Psoas muscle (tissue), 8 donors: Measurements from ENCODE around the gene C3orf20. TPM values are rescaled to one million over a fixed set of nuclear protein-coding genes. Genes with fewer than 3 reads are reported as not detected.

Experiments
- ATAC-seq, 4 donors: fragments of 200-7000 bp; cut with Tn5 transposase; one replicate each; pipeline ENCODE4 v1.9.1; 2020; ENCODE audit warnings: moderate library complexity in 3 of 4, mild to moderate bottlenecking in 2 of 4
- DNase-seq, 2 donors: peaks; one replicate each; pipeline ENCODE4 v3.0.0-alpha.2; 2020
- H3K27ac ChIP-seq: fragments of 200-600 bp; one replicate; pipeline ENCODE4 v1.8.0; 2022
- H3K27me3 ChIP-seq, 3 donors: fragments of 200-600 bp in 1 of 3; one replicate each; pipeline versions ENCODE4 v1.6.1 to v1.8.0; 2013 to 2022; ENCODE audit warnings: low read length in 2 of 3, mild to moderate bottlenecking in 2 of 3, moderate library complexity in 1 of 3; ENCODE audit not compliant: insufficient read depth in 3 of 3
- H3K36me3 ChIP-seq, 2 donors: fragments of 200-600 bp in 1 of 2; one replicate each; pipeline versions ENCODE4 v1.6.1 to v1.8.0; 2013 to 2022; ENCODE audit warnings: low read depth in 1 of 2, mild to moderate bottlenecking in 1 of 2, moderate library complexity in 1 of 2; ENCODE audit not compliant: insufficient read depth in 1 of 2
- H3K4me1 ChIP-seq: fragments of 200-600 bp; one replicate; pipeline ENCODE4 v1.8.0; 2022
- H3K4me3 ChIP-seq: fragments of 200-600 bp; one replicate; pipeline ENCODE4 v1.8.0; 2022; ENCODE audit warnings: mild to moderate bottlenecking
- H3K9me3 ChIP-seq: fragments of 200-600 bp; one replicate; pipeline ENCODE4 v1.8.0; 2022
- CTCF ChIP-seq: fragments of 200-600 bp; IDR thresholded peaks from one replicate; pipeline ENCODE4 v1.8.0; 2022; ENCODE audit warnings: antibody characterized with exemption
- WGBS, 3 donors: extraction: QIAGEN DNeasy Blood & Tissue Kit; methylation state at CpG; one replicate each; pipeline versions ENCODE4 v1.1.6 to v1.1.7; 2013; 5-methylcytosine and 5-hydroxymethylcytosine counted together
- intact Hi-C, 2 donors: fragments of 100-400 bp; cut with DNase I; formaldehyde crosslinking; loops; one replicate each; pipeline versions ENCODE4 v1.11.0 to v1.14.2; 2022
- polyA plus RNA-seq, 3 donors: library from polyadenylated mRNA; stranded (reverse); fragments of 200-250 nt; gene quantifications; one replicate each; pipeline ENCODE4 v1.2.3, GENCODE V29; 2013
- total RNA-seq, 4 donors: library from RNA; stranded (reverse); fragmentation: NEBNext Ultra II Directional in 2 of 4; extraction: Animal tissue kit (Norgen Biotek cat#: 25700) in 2 of 4; gene quantifications; one replicate each; pipeline versions ENCODE4 v1.2.1 to v1.2.4, GENCODE V29; 2021 to 2023
- donor health status: healthy with polysubstance abuse.
- donor health status: DM: no; HTN: no; CAD: no; lungs with moderate emphysema.
- donor health status: Bipolar disorder and iron deficiency.
- donor health status: healthy.
- donor health status: DM: yes; HTN: yes; CAD: no.
- donor health status: DM: no; HTN: no; CAD: no.
- donor health status: DM: no; HTN: no; CAD: no.
- donor health status: DM: yes; HTN: yes; CAD: no.

Gene C3orf20
- total and polyA plus RNA-seq, 7 donors = 0.01 to 0.38 (median 0.09) TPM; not detected in 2

GRCh38 chr3:14678015-14678503 lies 3.1 kb downstream of the C3orf20 start:
- WGBS, 3 donors = 60 to 65% (median 62%) methylated on average over 7 of the region's 7 CpGs
- no peak for TF ChIP-seq CTCF
- Histone ChIP-seq H3K4me1 (no peaks in the 10 kb centered on the region), H3K36me3 (peaks cover 0 to 17% of the 10 kb centered on the region in 2 donors), H3K9me3 (no peaks in the 10 kb centered on the region), H3K27me3 (no peaks in the 10 kb centered on the region), H3K4me3 (no peak overlapping the region), H3K27ac (no peak overlapping the region)
- intact Hi-C loops = loop anchor here in 1 of 2 donors (5.0 kb wide), 1 partner anchor 104 kb away; no protein-coding TSS in a partner anchor
- ATAC-seq (no peak), DNase-seq (no peak)

GRCh38 chr3:14680115-14680514 lies 5.2 kb downstream of the C3orf20 start:
- peaks cover 0 to 8% of the 10 kb centered on the region in 2 donors for H3K36me3 ChIP-seq
- H3K4me3 ChIP-seq = no peak overlapping the region
- DNase-seq = no peak
- no peaks in the 10 kb centered on the region for H3K9me3 ChIP-seq
- H3K4me1 ChIP-seq = no peaks in the 10 kb centered on the region
- intact Hi-C loops = no loop called here
- WGBS, 3 donors = 90 to 96% (median 92%) methylated on average over 1 of the region's 1 CpG
- H3K27ac ChIP-seq = no peak overlapping the region
- no peaks in the 10 kb centered on the region for H3K27me3 ChIP-seq
- no peak for ATAC-seq
- TF ChIP-seq CTCF = no peak

GRCh38 chr3:14680716-14681115 lies 5.8 kb downstream of the C3orf20 start:
- WGBS, 3 donors = 42 to 45% (median 42%) methylated on average over 2 of the region's 2 CpGs
- ATAC-seq = no peak
- intact Hi-C loops = no loop called here
- peaks cover 0 to 5% of the 10 kb centered on the region in 2 donors for H3K36me3 ChIP-seq
- TF ChIP-seq CTCF = no peak
- no peak for DNase-seq
- no peaks in the 10 kb centered on the region for H3K4me1 ChIP-seq
- H3K9me3 ChIP-seq = no peaks in the 10 kb centered on the region
- no peaks in the 10 kb centered on the region for H3K27me3 ChIP-seq
- no peak overlapping the region for H3K27ac ChIP-seq
- H3K4me3 ChIP-seq = no peak overlapping the region

DNA sequence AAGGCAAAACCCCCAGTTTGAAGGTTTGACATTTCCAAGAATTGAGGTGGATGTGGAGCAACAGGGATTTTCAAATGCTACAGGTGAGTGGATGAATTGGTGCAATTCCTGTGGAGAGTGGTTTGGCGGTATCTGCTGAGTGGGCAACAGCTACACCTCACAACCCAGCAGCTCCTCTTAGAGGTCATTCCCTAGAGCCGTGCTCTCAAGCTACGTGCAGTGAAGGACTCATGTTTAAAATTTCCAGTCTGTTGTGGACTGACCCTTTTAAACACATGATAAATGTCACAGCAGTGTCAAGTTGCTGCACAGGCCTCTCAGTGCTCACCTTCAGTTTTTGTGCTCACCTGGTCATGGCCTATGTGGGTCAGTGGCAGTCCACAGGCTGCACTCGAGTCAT lies 9.5 kb downstream of the C3orf20 start:
- Histone ChIP-seq H3K4me1 (no peaks in the 10 kb centered on the region), H3K4me3 (no peak overlapping the region), H3K9me3 (no peaks in the 10 kb centered on the region), H3K27me3 (no peaks in the 10 kb centered on the region), H3K36me3 (no peaks in the 10 kb centered on the region), H3K27ac (no peak overlapping the region)
- intact Hi-C loops = no loop called here
- ATAC-seq (no peak), DNase-seq (no peak)
- 94 to 97% (median 94%) methylated on average over 4 of the region's 4 CpGs for WGBS, 3 donors
- no peak for TF ChIP-seq CTCF

GRCh38 chr3:14685179-14685578 lies 10.2 kb downstream of the C3orf20 start:
- H3K4me1 ChIP-seq = no peaks in the 10 kb centered on the region
- intact Hi-C loops = no loop called here
- no peak overlapping the region for H3K4me3 ChIP-seq
- H3K36me3 ChIP-seq = no peaks in the 10 kb centered on the region
- no peak for TF ChIP-seq CTCF
- H3K27me3 ChIP-seq = no peaks in the 10 kb centered on the region
- WGBS, 3 donors = 44 to 56% (median 55%) methylated on average over 4 of the region's 4 CpGs
- no peak for DNase-seq
- H3K9me3 ChIP-seq = no peaks in the 10 kb centered on the region
- H3K27ac ChIP-seq = no peak overlapping the region
- no peak for ATAC-seq
